ENCODE data around the gene PPEF2. TPM values are rescaled to one million over a fixed set of nuclear protein-coding genes. Genes with fewer than 3 reads are reported as not detected.

PPEF2 gene
- total RNA-seq, result not detected

GRCh38 chr4:75902352-75902751 lies at the start of gene PPEF2:
Gene PPEF2, minus strand, starts transcription at chr4:75902452. Its CDS starts 6,127 bp downstream, at chr4:75896325.
- H3K27ac ChIP-seq, result no peak within 1 kb of the TSS
- intact Hi-C loops (cut with DNase I), result no loop called here
- DNase-seq (ENCODE audit: low spot score), result no peak
- H3K9me3 ChIP-seq, result no peaks in the 10 kb centered on the region
- no peaks in the 10 kb centered on the region for H3K4me1 ChIP-seq (replicated peaks)
- TF ChIP-seq POLR2A (IDR thresholded peaks at IDR 0.05), result no peak
- TF ChIP-seq, protein P1, sequence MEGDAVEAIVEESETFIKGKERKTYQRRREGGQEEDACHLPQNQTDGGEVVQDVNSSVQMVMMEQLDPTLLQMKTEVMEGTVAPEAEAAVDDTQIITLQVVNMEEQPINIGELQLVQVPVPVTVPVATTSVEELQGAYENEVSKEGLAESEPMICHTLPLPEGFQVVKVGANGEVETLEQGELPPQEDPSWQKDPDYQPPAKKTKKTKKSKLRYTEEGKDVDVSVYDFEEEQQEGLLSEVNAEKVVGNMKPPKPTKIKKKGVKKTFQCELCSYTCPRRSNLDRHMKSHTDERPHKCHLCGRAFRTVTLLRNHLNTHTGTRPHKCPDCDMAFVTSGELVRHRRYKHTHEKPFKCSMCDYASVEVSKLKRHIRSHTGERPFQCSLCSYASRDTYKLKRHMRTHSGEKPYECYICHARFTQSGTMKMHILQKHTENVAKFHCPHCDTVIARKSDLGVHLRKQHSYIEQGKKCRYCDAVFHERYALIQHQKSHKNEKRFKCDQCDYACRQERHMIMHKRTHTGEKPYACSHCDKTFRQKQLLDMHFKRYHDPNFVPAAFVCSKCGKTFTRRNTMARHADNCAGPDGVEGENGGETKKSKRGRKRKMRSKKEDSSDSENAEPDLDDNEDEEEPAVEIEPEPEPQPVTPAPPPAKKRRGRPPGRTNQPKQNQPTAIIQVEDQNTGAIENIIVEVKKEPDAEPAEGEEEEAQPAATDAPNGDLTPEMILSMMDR (IDR thresholded peaks at IDR 0.05), result no peak
- TF ChIP-seq POLR2AphosphoS5 (IDR thresholded peaks at IDR 0.05), result no peak
- H3K4me3 ChIP-seq, result no peak within 1 kb of the TSS
- no peaks in the 10 kb centered on the region for H3K36me3 ChIP-seq
- 76% methylated on average over 5 of the region's 5 CpGs for WGBS
- no peaks in the 10 kb centered on the region for H3K27me3 ChIP-seq (replicated peaks; ENCODE audit: insufficient read depth)

DNA sequence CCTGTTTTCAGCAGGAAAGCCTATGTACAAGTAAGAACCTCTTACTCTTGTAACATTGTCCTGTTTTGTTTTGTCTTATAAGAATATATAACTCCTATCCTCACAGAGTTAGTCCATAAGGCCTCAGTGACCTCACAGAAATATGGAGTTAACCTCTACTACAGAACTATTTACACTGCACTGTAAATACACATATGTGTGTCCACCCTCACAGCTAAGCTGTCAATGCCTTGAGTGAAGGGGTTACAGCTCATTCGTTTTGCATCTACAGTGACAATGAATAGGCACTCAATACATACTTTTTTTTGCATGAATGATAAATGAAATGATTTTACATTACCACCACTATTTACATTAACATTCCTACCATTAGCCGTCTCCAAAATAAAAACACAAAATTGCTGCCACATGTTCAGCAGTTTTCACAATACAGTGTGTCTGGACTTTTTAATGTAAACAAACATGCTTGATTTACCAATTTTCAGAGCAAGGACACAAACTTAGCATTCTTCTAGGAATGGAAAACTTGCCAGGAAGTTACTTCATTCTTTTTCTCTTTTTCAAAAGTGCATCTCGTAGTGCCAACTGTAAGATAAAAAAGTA lies 48.1 kb upstream of the PPEF2 start:
- Histone ChIP-seq H3K9me3 (no peaks in the 10 kb centered on the region), H3K4me1 (replicated peaks) (no peaks in the 10 kb centered on the region), H3K36me3 (peaks cover 0 to 3% of the 10 kb centered on the region in 2 donors), H3K27me3 (replicated peaks; ENCODE audit: insufficient read depth) (no peaks in the 10 kb centered on the region), H3K4me3 (no peak overlapping the region), H3K27ac (peak overlapping the region; percentile 44 to 89)
- WGBS, result 79% methylated on average over 3 of the region's 3 CpGs
- no peak for DNase-seq (ENCODE audit: low spot score)
- no peak for TF ChIP-seq POLR2AphosphoS5 (IDR thresholded peaks at IDR 0.05)
- no peak for TF ChIP-seq POLR2A (IDR thresholded peaks at IDR 0.05)
- TF ChIP-seq, protein P1 (IDR thresholded peaks at IDR 0.05), result no peak
- intact Hi-C loops (cut with DNase I), result no loop called here

DNA sequence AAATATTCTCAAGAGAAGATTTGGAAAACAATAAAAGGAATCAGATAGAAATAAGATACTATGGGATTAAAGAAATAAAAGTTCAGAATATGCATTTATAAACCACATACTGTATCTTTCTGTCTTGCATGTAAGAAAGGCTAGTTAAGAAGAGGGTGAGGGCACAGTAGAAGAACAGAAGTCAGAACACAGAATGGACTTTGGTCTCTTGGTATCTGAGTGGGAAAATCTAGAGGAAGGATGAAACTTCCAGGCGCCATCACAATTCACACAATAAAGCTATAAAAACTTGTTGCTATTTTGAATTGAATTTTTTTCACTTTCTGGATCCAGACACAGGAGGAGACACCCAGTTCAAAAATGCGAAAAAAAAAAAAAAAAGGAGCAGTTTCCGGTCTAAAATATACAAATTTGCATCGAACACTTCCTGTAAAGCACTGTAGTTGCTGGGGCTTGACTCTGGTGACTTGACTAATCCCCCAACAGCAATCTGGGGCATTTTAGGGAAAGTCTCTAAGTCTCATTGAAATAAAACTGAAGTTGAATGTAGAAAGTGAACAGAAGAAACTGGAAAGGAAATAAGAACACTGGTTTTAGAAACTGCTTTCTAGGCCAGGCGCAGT lies 46.7 kb upstream of the PPEF2 start:
- H3K27me3 ChIP-seq (replicated peaks; ENCODE audit: insufficient read depth), result no peaks in the 10 kb centered on the region
- no peaks in the 10 kb centered on the region for H3K4me1 ChIP-seq (replicated peaks)
- DNase-seq (ENCODE audit: low spot score), result no peak
- H3K36me3 ChIP-seq, result peaks cover 0 to 3% of the 10 kb centered on the region in 2 donors
- WGBS, result 93% methylated on average over 5 of the region's 5 CpGs
- H3K9me3 ChIP-seq, result no peaks in the 10 kb centered on the region
- intact Hi-C loops (cut with DNase I), result no loop called here
- peak overlapping the region; percentile 2 to 89 for H3K27ac ChIP-seq
- TF ChIP-seq, protein P1 (IDR thresholded peaks at IDR 0.05), result no peak
- H3K4me3 ChIP-seq, result no peak overlapping the region

DNA sequence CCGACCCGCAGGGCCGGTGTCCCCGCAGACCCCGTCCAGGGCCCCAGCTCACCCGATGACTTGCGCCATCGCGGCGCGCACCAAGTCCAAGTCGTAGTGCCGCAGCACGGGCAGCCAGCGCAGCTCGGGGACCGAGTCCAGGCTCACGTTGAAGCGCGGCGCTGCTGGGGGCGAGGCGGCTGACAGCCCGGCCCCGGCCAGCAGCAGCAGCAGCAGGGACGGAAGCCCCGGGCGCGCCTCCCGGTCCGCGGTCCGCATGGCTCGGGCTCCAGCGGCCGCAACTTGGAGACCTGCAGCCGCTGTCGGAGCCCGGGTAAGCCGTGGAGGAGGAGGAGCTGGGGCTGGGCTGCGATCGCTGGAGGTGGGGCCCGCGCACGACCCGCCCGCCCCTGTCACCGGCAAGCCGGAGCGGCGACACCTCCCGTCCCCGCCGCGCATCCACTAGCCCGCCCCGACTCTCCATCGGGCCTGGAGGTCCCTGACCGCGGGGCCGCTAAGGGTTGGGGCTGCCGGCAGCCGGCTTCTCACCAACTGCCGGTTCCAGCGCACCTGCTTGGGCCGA lies 38.5 kb upstream of the PPEF2 start, which contains the start of gene NAAA:
NAAA (minus strand) TSS at position 322 of the 562 bp plus-strand sequence; CDS start at position 258, 64 bp downstream.
- Histone ChIP-seq H3K4me3 (peak within 1 kb of the TSS; percentile 80 to 89), H3K9me3 (no peaks in the 10 kb centered on the region), H3K27ac (peak within 1 kb of the TSS; percentile 81 to 92), H3K4me1 (replicated peaks) (no peaks in the 10 kb centered on the region), H3K27me3 (replicated peaks; ENCODE audit: insufficient read depth) (no peaks in the 10 kb centered on the region), H3K36me3 (no peaks in the 10 kb centered on the region)
- TF ChIP-seq POLR2AphosphoS5 (IDR thresholded peaks at IDR 0.05), result peak; percentile 3
- TF ChIP-seq POLR2A (IDR thresholded peaks at IDR 0.05), result peak; percentile 36
- TF ChIP-seq, protein P1 (IDR thresholded peaks at IDR 0.05), result peak in 2 of 4 experiments; percentile 39 to 61
- DNase-seq (ENCODE audit: low spot score), result peak; percentile 82
- WGBS, result 0% methylated on average over 29 of the region's 66 CpGs
- intact Hi-C loops (cut with DNase I), result loop anchor here (5.0 kb wide), 1 partner anchor 43 kb away; no protein-coding TSS in a partner anchor
